Activated naive CD4-positive, alpha-beta T cell treated with anti-CD3 and anti-CD28 coated beads, Interleukin-2, amount 10 ng/mL, durations not matched to agents 7 days and 5 days (primary cell): ENCODE data around the gene SF3B5.
"Not testable (repeated sequence)": the region's sequence is repeated elsewhere in the genome, so short reads cannot be mapped to it uniquely, and the experiment has no call there.

Experiments
- CTCF ChIA-PET: fragments of 350-600 bp; sonication (Branson Sonifier 250); formaldehyde crosslinking; loops from one replicate; lab custom pipeline; 2021; ENCODE audit warnings: antibody characterized with exemption; lab: Charles Lee
- DNase-seq: peaks from one replicate; pipeline ENCODE4 v3.0.0-alpha.2; 2020
- H3K27ac Mint-ChIP-seq: one replicate; pipeline ENCODE4 v1.8.0; 2021; ENCODE audit warnings: mild to moderate bottlenecking, moderate library complexity, mixed read lengths
- H3K27me3 Mint-ChIP-seq: one replicate; pipeline ENCODE4 v1.8.0; 2021; ENCODE audit warnings: mild to moderate bottlenecking, mixed read lengths
- H3K36me3 Mint-ChIP-seq: one replicate; pipeline ENCODE4 v1.8.0; 2021; ENCODE audit warnings: mixed read lengths
- H3K4me1 Mint-ChIP-seq: one replicate; pipeline ENCODE4 v1.8.0; 2021; ENCODE audit warnings: mixed read lengths
- H3K4me3 Mint-ChIP-seq: one replicate; pipeline ENCODE4 v1.8.0; 2021; ENCODE audit warnings: mild to moderate bottlenecking, moderate library complexity, mixed read lengths
- H3K9me3 Mint-ChIP-seq: one replicate; pipeline ENCODE4 v1.8.0; 2021; ENCODE audit warnings: mixed read lengths

Gene SF3B5

DNA sequence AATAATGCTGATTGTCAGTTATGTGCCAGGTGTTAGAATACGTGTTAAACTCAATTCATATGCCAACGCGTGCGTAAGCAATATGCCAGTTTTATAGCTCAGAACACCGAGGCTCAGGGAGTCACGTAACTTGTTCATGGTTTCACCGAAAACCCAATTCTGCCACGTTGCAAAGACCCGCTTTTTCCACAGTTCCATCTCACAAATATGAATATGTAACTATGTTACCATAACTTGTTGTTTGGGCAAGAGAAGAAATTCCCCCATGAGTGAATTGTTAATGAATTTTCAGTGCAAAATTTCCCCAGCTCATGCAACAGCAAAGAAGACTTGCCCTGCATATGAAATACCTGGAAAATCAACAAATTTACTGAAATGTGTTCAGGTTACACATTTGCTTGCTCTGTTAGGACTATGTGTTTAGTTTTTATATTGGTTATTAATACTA is 30.1 kb downstream of the SF3B5 start:
- peak overlapping the region; percentile 90 for H3K27ac Mint-ChIP-seq
- CTCF ChIA-PET: interaction anchor here (1.5 to 1.7 kb wide), 2 partner anchors 10 to 13 kb away, joined by 3 to 5 read pairs; no protein-coding TSS in a partner anchor
- H3K4me1 Mint-ChIP-seq: peaks cover 43% of the 10 kb centered on the region
- H3K27me3 Mint-ChIP-seq: peaks cover 38% of the 10 kb centered on the region
- no peaks in the 10 kb centered on the region for H3K9me3 Mint-ChIP-seq
- H3K36me3 Mint-ChIP-seq: peaks cover 6% of the 10 kb centered on the region
- H3K4me3 Mint-ChIP-seq: peak overlapping the region; percentile 80
- DNase-seq: no peak

DNA sequence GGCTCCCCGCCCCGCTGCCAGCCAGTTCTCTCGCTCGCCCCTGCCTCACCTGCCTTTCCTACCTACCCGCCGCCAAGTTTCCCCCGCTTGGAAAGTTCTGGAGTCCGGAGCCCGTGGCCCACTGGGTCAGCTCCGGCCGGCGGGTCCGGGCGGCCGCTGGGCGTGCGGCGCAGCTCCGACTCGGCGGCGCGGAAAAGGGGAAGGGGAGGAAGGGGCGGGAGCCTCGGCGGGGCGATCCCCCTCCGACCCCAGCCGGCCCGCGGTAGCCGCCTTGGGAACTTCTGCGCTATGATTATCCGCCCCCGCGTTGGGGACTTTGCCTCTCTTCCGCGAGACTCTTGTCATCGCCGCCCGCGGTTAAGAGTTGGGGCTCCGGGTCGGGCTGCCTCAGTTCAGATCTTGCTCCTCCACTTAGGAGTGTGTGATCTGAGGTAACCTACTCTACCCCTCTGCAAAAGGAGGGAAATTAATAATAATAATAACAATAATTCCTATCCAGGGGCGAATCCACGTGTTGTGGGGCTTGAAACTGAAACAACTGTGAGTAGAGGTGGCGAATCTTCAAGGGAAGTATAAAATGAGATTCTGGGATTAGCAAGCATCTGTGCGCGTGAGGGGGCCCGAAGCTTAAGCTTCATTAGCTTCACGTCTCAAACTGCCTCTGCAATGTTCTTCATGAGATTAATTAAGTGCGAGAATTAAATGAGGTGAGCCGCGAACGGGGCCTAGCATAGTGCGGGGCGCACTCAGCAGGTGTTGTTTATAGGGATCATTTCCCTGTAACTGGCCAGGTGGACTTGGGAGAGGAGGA is 30.8 kb downstream of the SF3B5 start:
- CTCF ChIA-PET: interaction anchor here (1.5 to 1.7 kb wide), 3 partner anchors 9 to 125 kb away, joined by 3 to 5 read pairs (median 5); no protein-coding TSS in a partner anchor
- no peaks in the 10 kb centered on the region for H3K9me3 Mint-ChIP-seq
- H3K36me3 Mint-ChIP-seq: peaks cover 6% of the 10 kb centered on the region
- peaks cover 43% of the 10 kb centered on the region for H3K4me1 Mint-ChIP-seq
- DNase-seq: peak; percentile 64
- peaks cover 34% of the 10 kb centered on the region for H3K27me3 Mint-ChIP-seq
- H3K27ac Mint-ChIP-seq: peak overlapping the region; percentile 90
- peak overlapping the region; percentile 80 for H3K4me3 Mint-ChIP-seq

DNA sequence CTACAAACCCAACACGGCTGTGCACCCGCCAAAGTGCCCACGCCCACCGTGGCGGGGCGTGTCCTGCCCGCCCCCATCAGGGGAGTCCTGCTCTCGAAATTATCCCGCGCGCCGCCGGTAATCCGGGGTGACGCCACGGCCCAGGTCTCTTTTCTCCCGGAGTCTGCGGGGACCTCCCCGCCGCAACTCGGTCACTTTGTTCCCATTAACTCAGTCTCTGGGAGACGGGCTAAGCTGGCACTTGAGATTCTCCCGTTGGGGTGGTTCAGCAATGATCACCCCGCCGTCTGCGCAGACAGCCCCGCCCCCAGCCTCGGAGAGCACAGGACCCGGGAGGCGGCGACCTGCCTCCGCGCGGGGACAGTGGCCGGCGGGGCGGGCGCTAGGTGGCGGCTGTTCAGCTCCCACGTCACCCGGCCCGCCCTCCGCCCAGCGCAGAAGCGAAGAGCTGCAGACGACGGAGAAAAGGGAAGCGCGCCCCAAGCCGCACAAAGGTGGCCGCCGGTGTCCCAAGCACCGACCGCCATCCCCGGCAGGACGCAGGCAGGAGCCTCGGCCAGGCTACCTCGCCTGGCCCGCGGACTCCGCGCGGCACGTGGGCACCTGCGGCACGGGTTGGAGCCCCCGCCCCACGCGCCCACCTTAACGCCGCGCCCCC is 31.5 kb downstream of the SF3B5 start:
- CTCF ChIA-PET: interaction anchor here (1.7 kb wide), 2 partner anchors 14 to 124 kb away, joined by 3 to 5 read pairs; no protein-coding TSS in a partner anchor
- peak overlapping the region; percentile 51 for H3K27ac Mint-ChIP-seq
- peaks cover 6% of the 10 kb centered on the region for H3K36me3 Mint-ChIP-seq
- H3K9me3 Mint-ChIP-seq: no peaks in the 10 kb centered on the region
- peak; percentile 94 for DNase-seq
- H3K27me3 Mint-ChIP-seq: peaks cover 30% of the 10 kb centered on the region
- peak overlapping the region; percentile 80 for H3K4me3 Mint-ChIP-seq
- H3K4me1 Mint-ChIP-seq: peaks cover 42% of the 10 kb centered on the region

DNA sequence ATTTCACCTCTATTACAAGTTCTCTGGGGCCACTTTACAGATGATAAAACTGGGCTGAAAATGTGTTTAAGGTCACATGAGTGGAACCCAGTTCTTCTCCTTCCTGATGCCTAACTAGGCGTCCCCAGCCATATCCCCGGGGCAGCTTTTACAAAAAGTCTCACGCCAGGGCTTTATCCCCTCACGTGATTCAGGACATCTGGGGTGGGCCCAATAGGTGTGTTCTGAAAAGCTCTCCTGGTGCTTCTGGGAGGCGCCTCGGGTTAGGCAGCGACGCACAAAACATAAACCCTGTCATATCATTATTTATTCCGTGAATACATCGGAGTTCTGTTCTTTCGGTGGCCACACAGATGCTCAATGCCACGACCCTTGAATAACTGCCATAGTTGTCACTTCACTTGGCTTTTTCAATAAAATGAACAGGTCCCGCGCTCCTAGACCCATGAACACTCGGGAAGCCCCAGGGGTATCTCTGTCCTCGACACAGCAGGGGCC is 32.1 kb downstream of the SF3B5 start:
- H3K4me3 Mint-ChIP-seq: peak overlapping the region; percentile 80
- H3K27me3 Mint-ChIP-seq: peaks cover 30% of the 10 kb centered on the region
- DNase-seq: no peak
- peaks cover 40% of the 10 kb centered on the region for H3K4me1 Mint-ChIP-seq
- H3K27ac Mint-ChIP-seq: peak overlapping the region; percentile 51
- H3K36me3 Mint-ChIP-seq: peaks cover 4% of the 10 kb centered on the region
- CTCF ChIA-PET: interaction anchor here (1.7 kb wide), 1 partner anchor 123 kb away, joined by 5 read pairs; no protein-coding TSS in a partner anchor
- no peaks in the 10 kb centered on the region for H3K9me3 Mint-ChIP-seq

DNA sequence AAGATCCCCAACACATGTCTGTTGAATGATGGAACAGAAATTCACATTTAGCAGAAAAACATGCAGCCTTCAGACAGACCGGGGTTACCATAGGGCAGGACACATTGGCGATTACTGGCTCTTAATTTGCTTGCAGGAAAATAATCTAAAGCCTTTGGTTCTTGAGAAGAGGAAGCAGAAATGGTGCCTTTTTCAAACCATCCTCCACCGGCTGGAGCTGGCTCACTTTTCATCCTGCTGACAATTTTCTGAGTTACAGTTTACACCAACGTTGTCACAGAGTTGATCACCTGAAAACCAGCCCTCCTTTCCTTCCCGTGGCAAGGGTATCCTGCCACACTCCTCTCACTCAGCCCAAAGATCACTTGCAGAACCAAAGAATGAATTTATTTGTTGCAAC is 32.6 kb downstream of the SF3B5 start:
- peaks cover 37% of the 10 kb centered on the region for H3K4me1 Mint-ChIP-seq
- H3K36me3 Mint-ChIP-seq: peaks cover 4% of the 10 kb centered on the region
- CTCF ChIA-PET: no interaction called here

DNA sequence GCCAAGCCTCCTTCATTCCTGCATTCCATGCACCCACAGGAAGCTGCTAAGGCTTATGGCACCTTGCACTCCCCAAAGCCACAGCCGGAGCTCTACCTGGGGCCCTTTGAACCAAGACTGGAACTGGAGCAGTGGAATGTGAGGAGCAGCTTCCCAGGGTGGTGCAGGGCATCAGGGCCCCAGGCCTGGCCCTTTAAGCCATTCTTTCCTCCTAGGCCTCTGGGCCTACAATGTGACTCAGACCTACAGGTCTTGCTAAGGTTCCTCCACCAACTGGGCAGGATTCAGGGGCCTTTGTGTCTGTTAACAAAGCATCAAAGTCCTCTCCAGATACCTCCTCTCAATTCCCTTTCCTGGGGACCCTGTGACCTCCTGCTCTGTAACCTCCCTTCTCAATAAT is 36.2 kb downstream of the SF3B5 start:
- H3K4me1 Mint-ChIP-seq: peaks cover 36% of the 10 kb centered on the region
- H3K27me3 Mint-ChIP-seq: peaks cover 22% of the 10 kb centered on the region
- H3K9me3 Mint-ChIP-seq: no peaks in the 10 kb centered on the region
- no peaks in the 10 kb centered on the region for H3K36me3 Mint-ChIP-seq
- H3K4me3 Mint-ChIP-seq: no peak overlapping the region
- DNase-seq: no peak
- CTCF ChIA-PET: interaction anchor here (1.1 kb wide), 1 partner anchor 23 kb away, joined by 3 read pairs; no protein-coding TSS in a partner anchor
- H3K27ac Mint-ChIP-seq: no peak overlapping the region

More for the DNA sequence above, 32.6 kb downstream of the SF3B5 start:
- Mint-ChIP-seq H3K27ac (peak overlapping the region; percentile 51), H3K9me3 (no peaks in the 10 kb centered on the region), H3K27me3 (peaks cover 30% of the 10 kb centered on the region), H3K4me3 (peak overlapping the region; percentile 80)
- no peak for DNase-seq

DNA sequence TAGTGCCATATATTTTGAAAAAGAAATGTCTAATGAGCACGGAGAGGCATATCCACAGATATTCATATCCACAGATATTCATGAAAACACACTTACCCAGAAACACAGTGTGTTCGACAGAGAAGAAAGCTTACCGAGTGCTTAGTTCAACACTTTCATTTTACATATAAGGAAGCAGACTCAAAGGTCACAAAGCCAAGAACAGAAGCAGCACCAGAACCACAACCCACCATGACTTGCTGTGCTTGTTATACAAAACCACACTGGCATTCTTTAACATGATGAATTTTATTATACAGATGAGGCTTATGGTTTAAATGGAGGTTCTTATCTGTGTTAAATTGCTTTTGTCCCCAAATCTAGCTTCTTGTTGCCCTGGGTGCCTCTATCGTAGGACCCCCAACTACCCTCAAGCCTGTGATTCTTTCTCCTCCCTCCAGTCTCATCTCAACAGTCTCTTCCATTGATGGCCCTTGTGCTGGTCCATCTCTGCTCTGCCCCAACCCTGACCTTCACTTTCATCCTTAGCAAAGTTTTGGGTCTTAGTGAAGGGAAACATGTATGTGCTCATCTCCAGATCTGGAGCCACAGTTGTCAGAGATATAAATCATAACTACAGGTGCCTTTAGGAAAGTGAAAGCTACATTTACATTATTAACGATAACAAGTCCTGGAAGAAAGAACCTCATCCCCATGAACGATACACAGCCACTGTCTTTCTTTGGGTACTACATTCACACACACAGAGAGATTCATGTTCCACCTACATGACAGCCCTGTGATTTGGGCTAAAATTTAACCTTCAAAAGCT is 40.0 kb downstream of the SF3B5 start:
- Mint-ChIP-seq H3K4me3 (peak overlapping the region; percentile 70), H3K27ac (peak overlapping the region; percentile 94), H3K9me3 (no peaks in the 10 kb centered on the region), H3K4me1 (peaks cover 29% of the 10 kb centered on the region), H3K36me3 (peaks cover 1% of the 10 kb centered on the region), H3K27me3 (no peaks in the 10 kb centered on the region)
- CTCF ChIA-PET: interaction anchor here (0.8 to 1.7 kb wide), 6 partner anchors 10 to 115 kb away, joined by 3 to 5 read pairs (median 4); no protein-coding TSS in a partner anchor
- peak; percentile 68 for DNase-seq

DNA sequence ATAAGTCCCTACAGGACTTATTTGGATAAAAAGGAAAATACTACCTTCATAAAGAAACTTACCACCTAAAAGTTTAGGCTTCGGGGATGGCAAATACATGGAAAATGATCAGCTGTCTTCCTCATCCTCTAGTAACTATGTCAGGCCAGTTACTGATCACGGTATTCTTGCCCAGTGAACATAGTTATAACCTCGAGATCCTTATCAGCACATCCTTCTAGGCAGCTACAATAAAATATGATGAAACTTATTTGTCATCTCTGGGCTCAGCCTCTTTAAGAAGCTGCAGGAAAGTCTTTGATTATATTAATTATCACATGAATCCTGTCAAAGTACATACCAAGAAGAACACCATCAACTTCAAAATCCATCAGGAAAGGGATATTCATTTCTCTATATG is 41.8 kb downstream of the SF3B5 start:
- H3K4me1 Mint-ChIP-seq: peaks cover 29% of the 10 kb centered on the region

DNA sequence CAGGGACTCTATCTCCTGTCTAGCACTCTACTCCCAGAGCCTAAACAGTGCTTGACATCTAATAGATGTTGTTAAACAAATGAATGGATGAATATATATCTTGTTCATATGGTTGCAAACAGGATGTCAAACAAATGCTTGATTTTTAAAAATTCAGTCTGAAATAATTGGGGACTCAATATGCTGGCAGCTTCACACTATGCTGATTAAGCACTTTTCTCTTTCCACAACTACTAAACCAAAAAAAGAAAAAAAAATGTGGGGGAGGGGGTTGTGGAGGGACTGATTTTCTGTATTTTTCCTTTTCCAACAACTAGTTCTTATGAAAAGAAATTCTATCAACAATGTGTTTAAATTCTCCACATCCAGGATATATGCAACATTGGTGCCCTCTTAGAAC is 42.9 kb downstream of the SF3B5 start:
- Mint-ChIP-seq H3K4me3 (no peak overlapping the region), H3K27ac (no peak overlapping the region), H3K9me3 (peaks cover 3% of the 10 kb centered on the region), H3K27me3 (peaks cover 4% of the 10 kb centered on the region), H3K4me1 (peaks cover 29% of the 10 kb centered on the region), H3K36me3 (peaks cover 4% of the 10 kb centered on the region)
- no peak for DNase-seq
- CTCF ChIA-PET: interaction anchor here (0.6 kb wide), 1 partner anchor 533 kb away, joined by 3 read pairs; no protein-coding TSS in a partner anchor

More for the DNA sequence above, 41.8 kb downstream of the SF3B5 start:
- no peak for DNase-seq
- Mint-ChIP-seq H3K27me3 (no peaks in the 10 kb centered on the region), H3K4me3 (no peak overlapping the region), H3K36me3 (peaks cover 1% of the 10 kb centered on the region), H3K27ac (no peak overlapping the region), H3K9me3 (no peaks in the 10 kb centered on the region)
- CTCF ChIA-PET: no interaction called here

DNA sequence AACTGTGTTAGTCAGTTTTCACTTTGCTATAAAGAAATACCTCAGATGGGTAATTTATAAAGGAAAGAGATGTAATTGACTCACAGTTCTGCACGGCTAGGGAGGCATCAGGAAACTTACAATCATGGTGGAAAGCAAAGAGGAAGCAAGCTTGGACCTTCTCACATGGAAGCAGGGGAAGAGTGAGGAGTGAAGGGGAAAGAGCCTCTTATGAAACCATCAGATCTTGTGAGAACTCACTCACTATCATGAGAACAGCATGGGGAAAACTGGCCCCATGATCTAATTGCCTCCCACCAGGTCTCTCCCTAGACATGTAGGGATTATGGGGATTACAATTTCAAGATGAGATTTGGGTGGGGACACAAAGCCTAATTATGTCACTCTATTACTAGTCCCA is 46.0 kb downstream of the SF3B5 start:
- H3K4me1 Mint-ChIP-seq: peaks cover 11% of the 10 kb centered on the region
- no peak overlapping the region for H3K27ac Mint-ChIP-seq
- no peak overlapping the region for H3K4me3 Mint-ChIP-seq
- H3K27me3 Mint-ChIP-seq: peaks cover 4% of the 10 kb centered on the region
- CTCF ChIA-PET: no interaction called here
- peaks cover 8% of the 10 kb centered on the region for H3K36me3 Mint-ChIP-seq
- DNase-seq: no peak
- H3K9me3 Mint-ChIP-seq: peaks cover 10% of the 10 kb centered on the region

DNA sequence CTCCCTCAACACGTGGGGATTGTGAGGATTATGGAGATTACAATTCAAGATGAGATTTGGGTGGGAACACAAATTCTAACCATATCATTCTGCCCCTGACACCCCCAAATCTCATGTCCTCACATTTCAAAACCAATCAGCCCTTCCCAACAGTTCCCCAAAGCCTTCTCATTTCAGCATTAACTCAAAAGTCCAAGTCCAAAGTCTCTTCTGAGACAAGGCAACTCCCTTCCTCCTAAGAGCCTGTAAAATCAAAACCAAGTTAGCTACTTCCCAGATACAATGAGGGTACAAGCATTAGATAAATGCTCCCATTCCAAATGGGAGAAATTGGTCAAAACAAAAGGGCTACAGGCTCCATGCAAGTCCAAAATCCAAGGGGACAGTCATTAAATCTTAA is 47.7 kb downstream of the SF3B5 start:
- Mint-ChIP-seq H3K4me3 (no peak overlapping the region), H3K36me3 (peaks cover 8% of the 10 kb centered on the region), H3K9me3 (peaks cover 10% of the 10 kb centered on the region), H3K4me1 (no peaks in the 10 kb centered on the region), H3K27ac (no peak overlapping the region), H3K27me3 (peaks cover 4% of the 10 kb centered on the region)
- CTCF ChIA-PET: no interaction called here
- DNase-seq: no peak

DNA sequence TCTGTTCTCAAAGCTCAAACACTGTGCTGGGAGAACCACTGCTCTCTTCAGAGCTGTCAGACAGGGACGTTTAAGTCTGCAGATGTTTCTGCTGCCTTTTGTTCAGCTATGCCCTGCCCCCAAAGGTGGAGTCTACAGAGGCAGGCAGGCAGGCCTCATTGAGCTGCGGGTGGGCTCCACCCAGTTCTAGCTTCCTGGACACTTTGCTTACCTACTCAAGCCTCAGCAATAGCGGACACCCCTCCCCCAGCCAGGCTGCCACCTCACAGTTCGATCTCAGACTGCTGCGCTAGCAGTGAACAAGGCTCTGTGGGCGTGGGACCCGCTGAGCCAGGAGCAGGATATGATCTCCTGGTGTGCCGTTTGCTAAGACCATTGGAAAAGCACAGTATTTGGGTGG is 48.7 kb downstream of the SF3B5 start:
- not testable (repeated sequence) for H3K27ac Mint-ChIP-seq, H3K9me3 Mint-ChIP-seq, H3K4me3 Mint-ChIP-seq, H3K4me1 Mint-ChIP-seq, H3K36me3 Mint-ChIP-seq, H3K27me3 Mint-ChIP-seq, DNase-seq
- CTCF ChIA-PET: interaction anchor here (1.2 kb wide), 1 partner anchor 106 kb away, joined by 3 read pairs; no protein-coding TSS in a partner anchor

DNA sequence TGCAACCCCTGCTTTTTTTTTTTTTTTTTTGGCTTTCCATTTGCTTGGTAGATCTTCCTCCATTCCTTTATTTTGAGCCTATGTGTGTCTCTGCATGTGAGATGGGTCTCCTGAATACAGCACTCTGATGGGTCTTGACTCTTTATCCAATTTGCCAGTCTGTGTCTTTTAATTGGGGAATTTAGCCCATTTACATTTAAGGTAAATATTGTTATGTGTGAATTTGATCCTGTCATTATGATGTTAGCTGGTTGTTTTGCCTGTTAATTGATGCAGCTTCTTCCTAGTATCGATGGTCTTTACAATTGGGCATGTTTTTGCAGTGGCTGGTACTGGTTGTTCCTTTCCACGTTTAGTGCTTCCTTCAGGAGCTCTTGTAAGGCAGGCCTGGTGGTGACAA is 50.4 kb downstream of the SF3B5 start:
- H3K9me3 Mint-ChIP-seq, H3K4me1 Mint-ChIP-seq, DNase-seq, H3K27ac Mint-ChIP-seq, H3K4me3 Mint-ChIP-seq, H3K27me3 Mint-ChIP-seq, H3K36me3 Mint-ChIP-seq: not testable (repeated sequence)
- CTCF ChIA-PET: interaction anchor here (0.6 kb wide), 1 partner anchor 32 kb away, joined by 4 read pairs; no protein-coding TSS in a partner anchor
